ENCODE measurements around the gene OLIG3.

The OLIG3 gene

GRCh38 chr6:137492289-137493217 is 1.6 kb downstream of the OLIG3 start:
- no peak overlapping the region for H3K4me3 ChIP-seq (ENCODE audit: low read depth, low read length)
- TF ChIP-seq CTCF (IDR thresholded peaks at IDR 0.05; ENCODE audit: low read depth, low read length, missing control alignments) = no peak
- no peak for DNase-seq (ENCODE audit: low read depth)
- in situ Hi-C loops (cut with HindIII; ENCODE audit: low sequenced_read_pairs) = no loop called here

GRCh38 chr6:137491478-137491877 is 2.7 kb downstream of the OLIG3 start:
- H3K4me3 ChIP-seq (ENCODE audit: low read depth, low read length) = no peak overlapping the region
- DNase-seq (ENCODE audit: low read depth) = no peak
- TF ChIP-seq CTCF (IDR thresholded peaks at IDR 0.05; ENCODE audit: low read depth, low read length, missing control alignments) = no peak
- in situ Hi-C loops (cut with HindIII; ENCODE audit: low sequenced_read_pairs) = no loop called here

- in situ Hi-C loops (cut with HindIII; ENCODE audit: low sequenced_read_pairs) = no loop called here
- no peak for DNase-seq (ENCODE audit: low read depth)
Measured at GRCh38 chr6:137490961-137491360, 3.2 kb downstream of the OLIG3 start.

GRCh38 chr6:137490006-137490905 is 3.9 kb downstream of the OLIG3 start:
- no peak for TF ChIP-seq CTCF (IDR thresholded peaks at IDR 0.05; ENCODE audit: low read depth, low read length, missing control alignments)
- no peak for DNase-seq (ENCODE audit: low read depth)
- H3K4me3 ChIP-seq (ENCODE audit: low read depth, low read length) = no peak overlapping the region
- in situ Hi-C loops (cut with HindIII; ENCODE audit: low sequenced_read_pairs) = no loop called here

More at GRCh38 chr6:137490961-137491360, 3.2 kb downstream of the OLIG3 start:
- H3K4me3 ChIP-seq (ENCODE audit: low read depth, low read length) = no peak overlapping the region
- no peak for TF ChIP-seq CTCF (IDR thresholded peaks at IDR 0.05; ENCODE audit: low read depth, low read length, missing control alignments)

- no peak for TF ChIP-seq CTCF (IDR thresholded peaks at IDR 0.05; ENCODE audit: low read depth, low read length, missing control alignments)
- in situ Hi-C loops (cut with HindIII; ENCODE audit: low sequenced_read_pairs) = no loop called here
- DNase-seq (ENCODE audit: low read depth) = no peak
- H3K4me3 ChIP-seq (ENCODE audit: low read depth, low read length) = no peak overlapping the region
Measured at GRCh38 chr6:137489046-137490005, 4.9 kb downstream of the OLIG3 start.

All from astrocyte of the cerebellum (primary cell).